Measurements from ENCODE around the gene CNKSR3.
A peak's percentile ranks its signal among the peaks of the same experiment; 100 is the strongest.

Gene CNKSR3

DNA sequence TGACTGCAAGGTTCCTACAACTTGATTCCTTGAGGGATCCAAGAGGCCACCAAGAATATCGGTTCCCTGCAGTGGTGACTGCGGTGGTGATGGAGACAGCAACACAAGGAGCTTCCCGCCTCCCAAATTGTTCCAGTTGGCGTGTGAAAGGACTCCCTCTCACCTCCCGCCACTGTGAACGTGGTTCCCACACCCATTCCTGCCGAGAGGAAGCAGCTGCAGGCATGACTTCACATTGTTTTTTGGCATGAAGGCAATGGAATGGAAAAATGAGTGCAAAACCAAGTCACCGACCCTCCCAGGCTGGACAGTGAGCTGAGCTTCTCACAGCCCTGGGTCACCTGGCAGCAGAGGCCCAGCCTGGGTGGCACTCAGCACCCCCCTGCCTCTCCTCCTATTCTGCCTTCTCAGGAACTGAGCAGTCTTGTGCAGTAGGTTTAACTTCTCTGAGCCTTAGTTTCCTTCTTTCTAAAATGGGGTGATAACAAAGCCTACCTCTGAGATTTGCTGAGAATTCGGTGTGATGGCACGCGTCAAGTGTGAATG lies 75.0 kb downstream of the CNKSR3 start:
- TF ChIP-seq, protein P1, sequence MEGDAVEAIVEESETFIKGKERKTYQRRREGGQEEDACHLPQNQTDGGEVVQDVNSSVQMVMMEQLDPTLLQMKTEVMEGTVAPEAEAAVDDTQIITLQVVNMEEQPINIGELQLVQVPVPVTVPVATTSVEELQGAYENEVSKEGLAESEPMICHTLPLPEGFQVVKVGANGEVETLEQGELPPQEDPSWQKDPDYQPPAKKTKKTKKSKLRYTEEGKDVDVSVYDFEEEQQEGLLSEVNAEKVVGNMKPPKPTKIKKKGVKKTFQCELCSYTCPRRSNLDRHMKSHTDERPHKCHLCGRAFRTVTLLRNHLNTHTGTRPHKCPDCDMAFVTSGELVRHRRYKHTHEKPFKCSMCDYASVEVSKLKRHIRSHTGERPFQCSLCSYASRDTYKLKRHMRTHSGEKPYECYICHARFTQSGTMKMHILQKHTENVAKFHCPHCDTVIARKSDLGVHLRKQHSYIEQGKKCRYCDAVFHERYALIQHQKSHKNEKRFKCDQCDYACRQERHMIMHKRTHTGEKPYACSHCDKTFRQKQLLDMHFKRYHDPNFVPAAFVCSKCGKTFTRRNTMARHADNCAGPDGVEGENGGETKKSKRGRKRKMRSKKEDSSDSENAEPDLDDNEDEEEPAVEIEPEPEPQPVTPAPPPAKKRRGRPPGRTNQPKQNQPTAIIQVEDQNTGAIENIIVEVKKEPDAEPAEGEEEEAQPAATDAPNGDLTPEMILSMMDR (conservative IDR thresholded peaks at IDR 0.05; ENCODE audit: low read depth, low read length): no peak
- H3K4me3 ChIP-seq (ENCODE audit: low read depth, low read length): no peak overlapping the region
- no peak for DNase-seq (ENCODE audit: low read depth)

DNA sequence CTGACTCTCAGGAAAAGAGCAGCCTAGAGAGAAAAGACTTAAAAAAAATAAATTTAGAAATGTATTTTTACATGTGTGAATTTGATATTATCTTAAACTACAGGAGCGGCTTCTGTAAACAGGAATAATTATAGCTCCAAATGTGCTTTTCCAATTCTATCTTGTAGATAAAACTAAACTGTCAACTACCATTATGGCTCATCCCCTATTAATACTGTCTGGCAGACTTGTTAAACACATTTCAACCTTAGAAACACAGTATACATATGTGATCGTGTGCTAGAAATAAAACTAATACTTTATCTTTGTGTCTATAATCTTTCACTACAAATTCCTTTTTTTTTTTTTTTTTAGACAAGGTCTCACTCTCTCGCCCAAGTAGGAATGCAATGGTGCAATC lies 75.8 kb downstream of the CNKSR3 start:
- TF ChIP-seq, protein P1 (conservative IDR thresholded peaks at IDR 0.05; ENCODE audit: low read depth, low read length): no peak
- no peak overlapping the region for H3K4me3 ChIP-seq (ENCODE audit: low read depth, low read length)
- no peak for DNase-seq (ENCODE audit: low read depth)

DNA sequence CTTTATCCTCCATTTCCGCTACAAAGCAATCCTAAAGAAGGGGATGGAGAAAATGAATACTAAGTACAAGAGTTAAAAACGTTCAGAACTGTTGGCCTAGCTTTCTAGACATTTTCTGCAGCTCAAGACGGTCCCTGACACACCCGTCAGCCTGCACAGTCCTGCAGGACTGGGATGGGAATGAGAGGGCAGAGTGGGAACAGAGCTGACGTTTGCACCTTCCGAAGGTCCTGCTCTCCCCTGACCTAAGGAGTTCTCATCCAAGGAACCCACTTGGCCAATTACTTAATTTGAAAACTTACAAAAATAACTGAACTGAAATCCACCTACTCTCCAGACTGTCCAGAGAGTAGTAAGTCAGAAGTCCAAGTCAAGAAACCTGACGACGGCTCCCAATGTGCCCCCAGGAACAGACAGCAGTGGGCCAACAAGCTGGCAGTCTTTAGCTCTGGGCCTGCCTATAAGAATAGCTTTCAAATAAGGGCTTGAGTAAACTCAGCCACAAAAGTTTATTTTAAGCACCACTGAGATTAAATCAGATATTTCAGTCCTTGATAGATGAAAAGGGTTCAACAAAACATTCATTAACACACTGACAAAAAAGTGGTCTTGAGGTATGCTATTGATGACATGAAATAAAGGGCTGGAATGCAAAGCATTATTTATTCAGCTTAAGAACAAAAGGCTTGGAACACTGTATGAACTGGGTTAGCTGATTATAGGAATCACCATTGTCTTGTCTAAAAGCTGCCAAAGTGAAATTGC lies 76.8 kb downstream of the CNKSR3 start:
- TF ChIP-seq, protein P1 (conservative IDR thresholded peaks at IDR 0.05; ENCODE audit: low read depth, low read length): no peak
- H3K4me3 ChIP-seq (ENCODE audit: low read depth, low read length): no peak overlapping the region
- DNase-seq (ENCODE audit: low read depth): no peak

DNA sequence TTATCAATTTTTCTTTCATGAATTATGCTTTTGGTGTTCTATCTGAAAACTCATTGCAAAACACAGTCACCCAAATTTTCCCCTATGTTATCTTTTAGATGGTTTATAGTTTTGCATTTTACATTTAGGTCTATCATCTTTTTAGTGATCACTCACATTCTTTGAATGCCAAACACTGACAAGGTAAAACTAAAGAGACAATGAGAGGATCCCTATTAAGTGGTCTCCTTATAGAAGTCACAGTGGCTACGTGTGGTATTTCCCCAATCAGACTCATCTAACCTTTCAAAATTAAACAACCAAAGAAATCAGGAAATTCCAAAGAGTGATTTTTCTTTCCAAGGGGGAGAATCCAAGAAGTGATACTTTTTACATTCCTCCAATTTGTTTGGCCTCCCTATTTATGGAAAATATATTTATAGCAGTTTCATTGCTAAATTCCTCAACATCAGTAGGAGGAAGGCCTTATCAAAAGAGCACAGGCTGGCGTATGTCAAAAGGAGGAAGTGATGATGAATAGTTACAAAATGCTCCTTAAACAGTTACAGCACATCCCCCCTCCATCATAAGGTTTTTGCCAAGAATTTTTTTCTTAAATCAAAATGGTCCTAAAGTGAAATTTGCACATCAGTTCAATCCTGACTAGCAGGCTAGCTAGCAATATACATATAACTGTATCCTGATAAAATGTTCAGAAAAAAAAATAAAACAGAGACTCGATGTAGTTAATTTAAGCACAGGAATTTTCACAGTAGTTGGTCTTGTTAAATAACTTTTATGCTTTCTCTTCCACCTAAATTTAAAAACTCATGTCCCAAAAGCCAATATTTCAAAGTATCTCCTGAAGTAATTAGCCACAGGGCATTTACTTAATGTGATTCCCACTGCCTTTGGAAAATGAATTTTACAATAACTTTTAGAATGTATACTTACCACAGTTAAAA lies 77.7 kb downstream of the CNKSR3 start:
- DNase-seq (ENCODE audit: low read depth): peak; percentile 74
- TF ChIP-seq, protein P1 (conservative IDR thresholded peaks at IDR 0.05; ENCODE audit: low read depth, low read length): no peak
- H3K4me3 ChIP-seq (ENCODE audit: low read depth, low read length): no peak overlapping the region

DNA sequence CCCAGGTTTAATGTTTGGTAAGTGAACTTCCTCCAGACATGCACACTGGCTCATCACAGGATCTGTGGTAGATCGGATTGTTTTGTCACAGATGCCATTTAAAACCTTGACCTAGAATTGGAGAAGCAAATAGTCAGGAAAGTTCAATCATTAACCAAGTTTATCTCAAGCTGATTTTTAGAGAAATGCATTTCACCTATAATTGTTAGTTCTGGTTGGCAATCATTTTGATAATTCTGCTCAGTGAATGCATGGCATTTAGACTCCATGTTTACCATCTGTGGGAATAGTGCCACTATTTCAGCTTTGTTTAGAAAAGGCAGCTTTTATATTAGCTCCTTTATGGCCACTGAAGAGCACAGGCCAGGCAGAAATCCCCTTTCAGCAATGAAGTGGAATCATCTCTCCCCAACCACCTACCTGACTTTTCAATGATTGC lies 80.0 kb downstream of the CNKSR3 start:
- TF ChIP-seq, protein P1 (conservative IDR thresholded peaks at IDR 0.05; ENCODE audit: low read depth, low read length): no peak
- no peak overlapping the region for H3K4me3 ChIP-seq (ENCODE audit: low read depth, low read length)
- no peak for DNase-seq (ENCODE audit: low read depth)

DNA sequence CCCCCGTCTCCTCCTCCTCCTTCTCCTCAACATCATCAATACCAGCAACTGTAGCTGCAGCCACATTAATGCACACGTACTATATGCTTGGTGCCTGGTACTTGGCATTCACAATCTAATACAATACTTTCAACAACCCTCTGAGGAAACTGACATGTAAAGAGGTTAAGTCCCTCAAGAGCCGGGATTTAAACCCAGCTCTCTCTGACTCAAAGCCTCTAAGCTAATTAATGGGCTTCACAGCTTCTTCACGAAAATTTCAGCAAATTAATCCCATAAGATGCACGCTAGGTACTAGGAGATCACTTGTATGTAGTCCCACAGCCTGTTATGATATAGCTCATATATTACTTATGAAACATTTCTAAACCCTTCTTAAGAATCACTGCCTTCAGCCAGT lies 80.8 kb downstream of the CNKSR3 start:
- TF ChIP-seq, protein P1 (conservative IDR thresholded peaks at IDR 0.05; ENCODE audit: low read depth, low read length): no peak
- no peak for DNase-seq (ENCODE audit: low read depth)
- H3K4me3 ChIP-seq (ENCODE audit: low read depth, low read length): no peak overlapping the region
